GM21619 (cell line): ENCODE results near the gene SLC6A17.

Source experiments
- ATAC-seq: cut with Tn5 transposase; IDR thresholded peaks from one replicate; pipeline ENCODE4 v1.9.1; 2021; ENCODE audit not compliant: unreplicated experiment

Gene SLC6A17

DNA sequence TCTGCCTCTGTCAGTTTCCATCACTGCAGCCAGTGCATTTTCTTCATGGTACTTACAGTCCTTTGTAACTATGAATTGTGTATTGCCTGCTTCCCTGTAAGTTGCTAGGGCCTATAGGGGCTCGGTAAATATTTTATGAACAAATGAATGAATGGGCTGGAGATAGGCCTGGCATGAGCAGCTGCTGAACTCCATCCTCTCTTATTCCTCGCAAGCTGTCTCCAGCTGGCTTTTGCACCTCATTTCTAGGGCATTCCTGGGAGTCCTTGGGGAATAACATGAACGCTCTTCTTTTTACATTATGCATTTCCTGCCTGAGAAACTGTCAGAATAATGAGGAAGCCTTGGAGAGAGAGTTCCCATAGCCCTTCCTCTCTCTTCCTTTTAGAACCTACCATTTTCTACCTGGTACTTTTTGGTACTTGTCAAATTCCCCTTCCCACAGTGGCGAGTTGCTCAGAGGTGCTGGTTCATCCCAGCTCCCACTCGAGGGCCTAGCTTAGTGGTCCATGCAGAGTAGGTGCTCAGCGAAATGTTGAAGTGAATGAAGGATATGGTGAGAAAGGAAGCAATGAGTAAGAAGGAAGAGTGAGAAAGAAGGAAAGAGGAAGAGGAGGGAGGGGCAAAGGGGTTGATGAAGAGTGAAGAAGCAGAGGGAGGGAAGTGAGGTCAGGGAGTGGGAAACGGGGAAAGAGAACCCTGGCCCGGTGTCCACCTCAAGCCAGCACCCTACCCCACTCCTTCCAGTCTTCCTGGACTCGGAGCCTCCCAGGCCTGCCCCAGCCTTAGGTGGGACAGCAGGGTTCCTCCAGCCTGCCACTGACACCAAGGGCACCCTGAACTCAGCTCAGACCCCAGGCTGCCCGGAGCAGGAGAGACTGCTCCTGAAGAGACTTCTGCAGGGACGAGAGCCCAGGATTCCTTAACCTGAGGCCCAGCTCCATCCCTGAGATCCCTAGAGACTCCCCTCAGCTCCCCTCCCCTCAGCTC, 89.4 kb downstream of the SLC6A17 start:
- no peak for ATAC-seq

- ATAC-seq = no peak
Measured at GRCh38 chr1:110240476-110241210, 90.3 kb downstream of the SLC6A17 start.

- no peak for ATAC-seq
Measured at GRCh38 chr1:110241516-110241915, 91.2 kb downstream of the SLC6A17 start.

DNA sequence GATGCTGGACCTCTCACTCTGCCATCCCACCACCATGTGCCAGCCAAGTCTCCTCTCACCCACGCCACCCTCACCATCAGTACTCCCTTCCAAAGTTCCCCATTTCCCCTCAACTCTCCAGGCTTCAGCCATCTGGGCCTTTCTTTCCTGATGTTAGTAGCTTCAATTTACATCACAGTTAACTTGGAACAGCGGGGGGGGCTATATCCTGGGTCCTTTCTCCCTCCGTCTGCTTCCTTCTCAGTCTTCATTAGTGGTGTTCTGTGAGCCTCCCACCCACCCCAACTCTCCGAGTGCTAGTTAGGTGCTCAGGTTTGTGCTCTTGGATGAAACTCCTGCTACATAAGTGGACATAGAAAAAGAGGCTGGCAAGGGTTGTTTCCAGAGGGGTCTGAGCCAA, 91.8 kb downstream of the SLC6A17 start:
- no peak for ATAC-seq

DNA sequence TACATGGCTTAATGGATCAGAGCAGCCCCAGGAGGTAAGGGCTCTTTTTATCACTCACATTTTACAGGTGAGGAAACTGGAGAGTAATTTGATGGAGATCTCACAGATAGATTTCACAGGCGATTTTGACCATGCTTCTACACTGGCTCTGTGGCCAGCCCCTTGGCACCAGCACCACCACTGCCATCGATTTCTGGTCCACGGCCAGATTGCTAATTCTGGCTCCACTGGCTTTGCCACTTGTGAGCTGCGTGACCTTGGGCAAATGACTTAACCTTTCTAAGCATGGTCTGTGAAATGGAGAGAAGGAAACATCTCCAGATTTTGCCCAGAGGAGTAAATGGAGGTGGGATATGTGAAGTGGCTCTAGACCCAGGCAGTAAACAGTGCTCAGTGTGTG, 92.4 kb downstream of the SLC6A17 start:
- no peak for ATAC-seq

GRCh38 chr1:110243146-110243545, 92.9 kb downstream of the SLC6A17 start:
- peak; percentile 28 for ATAC-seq

GRCh38 chr1:110243574-110243973, 93.3 kb downstream of the SLC6A17 start:
- ATAC-seq = peak; percentile 50

DNA sequence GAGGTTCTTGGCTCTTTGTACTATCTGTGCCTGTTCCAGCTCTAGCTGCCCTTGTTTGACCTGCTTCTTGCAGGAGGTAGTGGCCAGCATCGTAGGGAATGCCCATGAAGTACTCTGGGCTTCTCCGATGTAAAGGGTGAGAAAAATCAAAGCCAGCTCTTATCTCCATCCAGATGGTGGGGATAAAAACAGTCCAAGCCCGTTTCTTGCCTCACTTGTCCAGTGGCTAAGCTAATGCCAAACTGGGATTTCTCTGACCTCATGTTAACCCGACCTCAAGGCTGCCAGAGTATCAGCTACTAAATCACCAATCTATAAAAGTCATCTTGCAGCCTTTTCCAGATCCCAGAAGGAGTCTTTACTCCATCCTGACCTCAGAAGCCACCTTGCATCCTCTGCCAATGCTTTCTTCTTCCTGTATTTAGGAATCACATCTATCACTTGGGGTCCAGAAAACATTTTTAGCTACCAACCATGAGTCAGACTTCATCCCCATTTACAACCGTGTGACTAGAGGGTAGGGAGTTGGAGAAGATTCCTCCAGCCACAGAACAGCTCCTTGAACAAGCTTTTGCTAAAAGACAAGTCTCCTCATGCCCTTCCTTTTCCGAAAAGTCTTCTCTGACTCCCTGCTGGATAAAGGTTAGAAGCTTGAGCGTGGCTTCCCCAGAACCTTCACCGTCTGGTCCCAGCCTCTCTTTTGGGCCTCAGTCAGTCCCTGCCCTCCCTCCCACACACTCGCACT, 95.8 kb downstream of the SLC6A17 start:
- no peak for ATAC-seq

- ATAC-seq = no peak
Measured at GRCh38 chr1:110248746-110249145, 98.5 kb downstream of the SLC6A17 start.

DNA sequence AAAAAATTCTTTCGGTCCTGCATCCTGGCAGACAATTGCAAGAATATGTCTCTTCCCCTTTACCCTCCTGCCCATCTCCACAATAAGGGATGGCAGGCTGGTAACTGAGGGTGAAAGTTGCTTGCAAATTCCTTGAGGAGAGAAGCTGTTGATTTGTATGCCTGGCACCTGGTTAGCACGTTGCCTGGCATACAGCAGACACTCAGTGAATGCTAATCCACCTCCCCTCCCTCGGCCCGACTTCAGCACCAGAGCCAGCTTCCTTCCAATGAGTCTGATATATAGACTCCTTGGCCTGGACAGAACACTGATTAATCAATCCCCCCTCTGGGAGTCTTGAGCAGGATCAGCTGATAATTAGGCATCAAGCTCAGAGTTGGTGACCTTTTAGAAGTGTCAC, 99.0 kb downstream of the SLC6A17 start:
- ATAC-seq = no peak

GRCh38 chr1:110250008-110250407, 99.7 kb downstream of the SLC6A17 start:
- ATAC-seq = no peak

DNA sequence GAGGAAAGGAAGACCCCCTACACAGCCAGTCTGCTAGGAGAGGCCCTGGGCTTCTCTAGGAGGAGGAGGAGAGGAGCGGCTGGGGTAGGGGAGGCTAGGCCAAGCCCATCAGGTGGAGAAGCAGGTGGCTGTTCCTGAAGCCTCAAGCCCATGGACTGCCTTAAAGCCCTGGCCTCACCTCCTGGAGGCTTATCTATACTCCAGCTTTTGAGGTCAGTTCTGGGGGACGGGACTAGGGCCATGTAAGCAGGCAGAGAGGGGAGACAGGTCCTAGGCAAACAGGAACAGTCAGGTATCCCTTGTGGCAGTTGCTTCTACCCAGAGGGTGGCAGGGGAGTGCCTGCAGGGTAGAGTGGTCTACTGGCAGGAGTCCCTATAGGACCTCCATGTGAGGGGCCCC, 100.5 kb downstream of the SLC6A17 start:
- ATAC-seq = no peak
